ENCODE data around the gene ACTA1.
"Not testable (repeated sequence)": the region's sequence is repeated elsewhere in the genome, so short reads cannot be mapped to it uniquely, and the experiment has no call there.

The ACTA1 gene

DNA sequence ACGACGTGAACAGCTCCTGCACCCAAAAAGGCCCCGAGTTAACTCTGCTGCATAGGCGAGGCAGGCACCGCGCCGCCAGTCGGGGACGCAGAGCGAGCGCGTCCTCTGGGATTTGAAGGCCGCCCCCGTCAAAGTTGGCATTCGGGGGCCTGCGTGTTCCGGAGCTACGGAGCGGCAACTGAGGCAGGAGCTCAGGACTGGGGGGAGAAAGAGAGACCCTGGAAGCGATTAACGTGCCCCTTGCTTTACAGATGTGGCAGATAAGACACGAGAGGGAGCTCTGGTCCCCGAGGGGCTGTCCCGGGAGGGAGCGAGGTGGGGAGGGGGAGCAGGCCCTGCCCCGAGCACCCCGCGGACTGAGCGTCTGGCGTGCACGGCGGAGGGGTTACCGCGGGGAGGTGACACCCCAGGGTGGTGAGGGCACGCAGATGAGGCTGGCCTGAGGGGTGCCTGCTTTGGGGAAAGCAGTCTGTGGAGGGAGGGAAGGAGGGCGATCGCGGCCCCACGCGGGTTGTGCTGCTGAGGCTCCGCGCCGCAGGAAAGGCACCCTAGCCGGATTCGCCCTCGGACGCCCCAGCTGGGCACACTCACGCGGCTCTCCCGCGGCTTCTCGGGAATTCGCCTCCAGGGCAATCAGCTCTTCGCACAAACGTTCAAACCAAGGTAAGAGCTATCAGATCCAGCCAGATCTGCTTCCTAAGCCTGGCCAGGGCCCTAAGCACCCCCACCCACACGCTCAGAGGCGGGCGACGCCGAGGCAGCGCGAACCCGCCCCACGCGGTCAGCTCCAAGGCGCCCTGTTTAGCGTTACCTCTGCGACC is 26.5 kb downstream of the ACTA1 start:
- no peak for DNase-seq

DNA sequence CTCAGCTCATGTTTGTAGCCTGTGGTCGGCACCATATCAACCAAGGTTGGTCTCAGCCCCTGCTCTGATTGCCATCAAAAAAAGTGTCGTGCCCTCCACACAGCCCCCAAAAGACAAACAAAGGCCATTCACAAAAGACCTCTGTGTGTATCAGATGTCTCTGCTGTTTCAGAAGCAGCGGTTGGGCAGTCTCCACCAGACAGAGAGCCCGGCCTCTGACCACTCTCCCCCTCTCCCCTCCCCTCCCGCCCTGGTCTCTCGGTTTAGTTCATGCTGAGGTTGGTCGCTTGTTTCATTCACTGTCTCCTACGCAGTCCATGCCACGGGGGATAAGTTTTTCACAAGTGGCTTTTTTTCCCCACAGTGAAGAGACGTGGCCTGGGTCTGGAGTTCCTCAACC is 27.1 kb downstream of the ACTA1 start:
- DNase-seq = peak; percentile 35

- no peak for DNase-seq
These were observed 30.3 kb downstream of the ACTA1 start for GRCh38 chr1:229403573-229403972.

DNA sequence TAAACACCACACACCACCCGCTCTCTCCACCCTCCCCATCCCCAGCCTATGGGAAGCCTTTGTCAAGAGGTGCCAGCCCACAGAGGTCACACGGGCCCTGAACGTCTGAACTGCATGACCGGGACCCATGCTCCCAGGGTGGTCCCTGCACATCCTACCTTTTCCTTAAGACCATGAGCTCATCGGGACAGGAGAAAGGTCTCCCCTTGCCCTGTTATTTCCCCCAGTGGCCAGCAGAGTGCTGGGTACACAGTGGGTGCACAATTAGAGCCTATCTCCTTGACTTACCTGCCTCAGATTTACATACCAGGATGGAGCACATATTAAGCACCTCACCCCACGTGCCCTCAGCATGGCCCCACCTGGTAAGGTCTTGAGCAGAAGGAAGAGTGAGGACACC is 30.9 kb downstream of the ACTA1 start:
- no peak for DNase-seq

GRCh38 chr1:229402329-229402728 is 31.6 kb downstream of the ACTA1 start:
- DNase-seq = not testable (repeated sequence)

GRCh38 chr1:229397762-229398161 is 36.1 kb downstream of the ACTA1 start:
- DNase-seq = no peak

DNA sequence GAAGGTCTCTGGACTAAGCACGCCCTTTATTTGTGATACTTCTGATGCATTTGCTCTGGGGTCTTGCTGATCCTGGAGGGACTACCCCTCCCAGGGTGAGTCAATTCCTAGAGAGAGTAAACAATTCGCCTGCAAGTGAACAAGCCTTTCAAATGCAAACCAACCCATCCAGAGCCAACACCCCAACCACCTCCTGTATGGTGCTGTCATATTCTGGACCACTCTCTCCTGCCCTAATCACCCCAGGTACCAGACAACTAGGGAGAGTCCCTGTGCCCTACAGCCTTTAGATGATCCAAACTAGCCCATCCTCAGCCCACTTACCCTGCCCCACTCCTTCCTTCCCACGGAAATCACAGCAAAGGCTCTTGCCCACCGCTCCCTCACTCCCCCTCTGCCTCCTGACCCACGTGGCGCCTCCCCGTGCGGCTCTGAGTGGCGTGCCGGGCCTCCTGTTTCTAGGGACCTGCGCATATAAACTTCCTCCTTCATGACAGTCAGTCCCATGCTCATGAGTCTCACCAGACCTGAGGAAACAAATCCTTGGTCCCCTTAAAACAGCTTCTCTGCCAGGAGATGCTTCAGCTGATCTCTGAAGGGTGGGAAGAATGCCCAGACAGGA is 37.2 kb downstream of the ACTA1 start:
- DNase-seq = no peak

DNA sequence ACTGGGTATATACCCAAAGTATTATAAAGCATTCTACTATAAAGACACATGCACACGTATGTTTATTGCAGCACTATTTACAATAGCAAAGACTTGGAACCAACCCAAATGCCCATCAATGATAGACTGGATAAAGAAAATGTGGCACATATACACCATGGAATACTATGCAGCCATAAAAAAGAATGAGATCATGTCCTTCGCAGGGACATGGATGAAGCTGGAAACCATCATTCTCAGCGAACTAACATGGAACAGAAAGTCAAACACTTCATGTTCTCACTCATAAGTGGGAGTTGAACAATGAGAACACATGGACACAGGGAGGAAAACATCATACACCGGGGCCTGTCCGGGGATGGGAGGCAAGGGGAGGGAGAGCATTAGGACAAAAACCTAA is 39.4 kb downstream of the ACTA1 start:
- DNase-seq = not testable (repeated sequence)

DNA sequence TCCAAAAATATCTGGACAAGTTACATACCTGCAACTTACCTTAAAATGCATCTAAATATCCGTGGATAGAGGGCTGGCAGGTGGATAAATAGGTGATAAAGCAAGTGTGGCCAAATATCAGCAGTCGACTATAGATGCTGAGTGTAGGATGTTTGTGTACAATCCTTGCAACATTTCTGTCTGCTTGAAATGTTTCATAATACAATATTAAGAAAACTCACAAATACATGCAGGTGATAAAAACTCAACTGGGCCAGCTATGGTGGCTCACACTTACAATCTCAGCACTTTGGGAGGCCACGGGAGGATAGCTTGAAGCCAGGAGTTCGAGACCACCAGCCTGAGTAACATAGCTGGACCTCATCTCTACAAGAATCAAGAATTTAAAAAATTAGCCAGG is 41.0 kb downstream of the ACTA1 start:
- DNase-seq = no peak

DNA sequence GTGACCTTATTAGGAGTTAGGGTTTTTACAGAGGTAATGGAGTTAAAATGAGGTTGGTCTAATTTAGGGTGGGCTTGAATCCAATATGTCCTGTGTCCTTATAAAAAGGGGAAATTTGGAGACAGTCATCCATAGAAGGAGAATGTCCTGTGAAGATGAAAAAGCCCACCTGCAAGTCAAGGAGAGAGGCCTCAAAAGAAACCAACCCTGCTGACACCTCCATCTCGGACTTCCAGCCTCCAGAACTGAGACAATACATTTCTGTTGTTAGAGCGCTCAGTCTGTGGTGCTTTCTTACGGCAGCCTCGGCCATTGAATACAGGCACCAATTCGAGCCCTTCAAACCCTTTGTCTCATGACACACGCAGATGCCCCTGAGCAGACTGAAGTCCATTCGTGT is 43.8 kb downstream of the ACTA1 start:
- DNase-seq = no peak

DNA sequence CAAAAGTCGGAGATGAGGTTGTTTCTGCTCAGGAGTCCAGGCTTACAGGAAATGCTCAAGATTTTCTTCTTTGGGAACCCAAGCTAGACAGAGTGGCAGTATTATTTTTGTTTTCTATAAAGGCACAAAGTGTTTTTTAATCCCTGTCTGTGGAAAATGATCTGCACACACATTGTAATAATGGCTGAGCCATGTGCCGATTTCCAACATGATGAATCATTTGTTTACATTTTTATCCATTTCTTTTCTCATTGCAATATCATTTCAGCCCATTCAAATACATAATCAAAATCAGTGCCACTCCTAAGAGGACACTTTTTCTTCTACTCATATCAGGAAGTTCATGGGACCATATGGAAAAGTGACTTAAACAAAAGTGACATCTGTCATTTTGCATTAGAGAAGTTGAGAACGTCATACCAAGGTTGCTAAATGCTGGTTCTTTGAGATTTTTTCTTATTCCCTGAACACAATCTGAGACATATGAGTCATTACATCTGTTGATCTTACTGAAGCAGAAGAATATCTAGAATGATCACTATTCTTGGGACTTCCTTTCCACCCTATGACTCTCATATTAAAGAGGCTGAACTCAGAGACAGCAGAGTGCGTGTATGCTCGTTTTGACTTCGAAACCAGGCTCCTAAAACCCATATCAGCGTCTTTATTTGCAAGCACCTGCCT is 44.9 kb downstream of the ACTA1 start:
- no peak for DNase-seq

DNA sequence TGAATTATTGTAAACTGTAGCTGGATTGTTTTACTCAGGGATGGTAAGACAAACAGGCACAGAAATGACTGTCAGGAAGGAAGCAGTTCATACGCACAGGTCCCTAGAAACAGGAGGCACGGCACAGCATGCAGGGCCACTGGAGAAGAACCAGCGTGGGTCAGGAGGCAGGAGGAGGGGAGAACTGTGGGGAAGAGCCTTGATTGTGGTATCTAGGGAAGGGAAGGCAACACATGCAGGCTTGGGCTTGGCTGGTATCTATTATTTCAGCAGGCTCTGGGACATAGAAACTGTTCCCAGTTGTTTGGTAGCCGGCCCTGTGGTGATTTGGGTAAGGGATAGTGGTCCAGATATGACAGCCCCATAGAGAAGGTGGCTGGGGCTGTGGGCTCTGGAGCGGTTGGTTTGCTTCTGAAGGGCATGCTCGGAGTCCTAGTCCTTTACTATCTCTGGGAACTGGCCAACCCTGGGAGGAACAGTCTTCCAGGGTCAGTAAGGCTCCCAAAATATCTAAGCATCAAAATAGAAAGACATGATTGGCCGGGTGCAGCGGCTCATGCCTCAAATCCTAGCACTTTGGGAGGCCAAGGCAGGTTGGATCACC is 47.9 kb downstream of the ACTA1 start:
- no peak for DNase-seq

GRCh38 chr1:229384822-229385221 is 49.1 kb downstream of the ACTA1 start:
- DNase-seq = no peak

- DNase-seq = no peak
These were observed 49.9 kb downstream of the ACTA1 start for GRCh38 chr1:229383961-229384360.

GRCh38 chr1:229383188-229383587 is 50.7 kb downstream of the ACTA1 start:
- no peak for DNase-seq
